Measurements from ENCODE around the gene GALNT3. TPM values are rescaled to one million over a fixed set of nuclear protein-coding genes. Genes with fewer than 3 reads are reported as not detected.

GALNT3 gene
- total RNA-seq, 4 donors from 2014 or later = 0.94 to 8.4 (median 3.1) TPM

- ATAC-seq = no peak
- Histone ChIP-seq H3K27ac (no peak overlapping the region), H3K4me3 (no peak overlapping the region), H3K27me3 (no peaks in the 10 kb centered on the region), H3K36me3 (no peaks in the 10 kb centered on the region), H3K9me3 (peaks cover 0 to 3% (median 0%) of the 10 kb centered on the region in 3 donors), H3K4me1 (no peaks in the 10 kb centered on the region)
- WGBS, 2 donors (ENCODE audit: low coverage in 1 of 2) = 57 to 83% methylated on average over 2 of the region's 2 CpGs
- TF ChIP-seq EP300 (IDR thresholded peaks at IDR 0.05) (no peak), CTCF (IDR thresholded peaks at IDR 0.05) (no peak), POLR2AphosphoS5 (IDR thresholded peaks at IDR 0.05) (no peak), POLR2A (IDR thresholded peaks at IDR 0.05) (no peak)
Measured at GRCh38 chr2:165773684-165774083, 20.4 kb downstream of the GALNT3 start.

- no peak overlapping the region for H3K27ac ChIP-seq
- no peaks in the 10 kb centered on the region for H3K4me1 ChIP-seq
- no peak overlapping the region for H3K4me3 ChIP-seq
- ATAC-seq = no peak
- H3K36me3 ChIP-seq = no peaks in the 10 kb centered on the region
- TF ChIP-seq EP300 (IDR thresholded peaks at IDR 0.05) (no peak), POLR2A (IDR thresholded peaks at IDR 0.05) (no peak), POLR2AphosphoS5 (IDR thresholded peaks at IDR 0.05) (no peak), CTCF (IDR thresholded peaks at IDR 0.05) (no peak)
- no peaks in the 10 kb centered on the region for H3K9me3 ChIP-seq
- no peaks in the 10 kb centered on the region for H3K27me3 ChIP-seq
- WGBS, 2 donors (ENCODE audit: low coverage in 1 of 2) = 98 to 100% methylated on average over 1 to 3 of the region's 3 CpGs
Measured at GRCh38 chr2:165772183-165772582, 21.9 kb downstream of the GALNT3 start.

- no peaks in the 10 kb centered on the region for H3K36me3 ChIP-seq
- ATAC-seq = no peak
- TF ChIP-seq POLR2AphosphoS5 (IDR thresholded peaks at IDR 0.05) = no peak
- TF ChIP-seq CTCF (IDR thresholded peaks at IDR 0.05) = no peak
- TF ChIP-seq POLR2A (IDR thresholded peaks at IDR 0.05) = no peak
- no peak for TF ChIP-seq EP300 (IDR thresholded peaks at IDR 0.05)
- H3K9me3 ChIP-seq = no peaks in the 10 kb centered on the region
- H3K27ac ChIP-seq = no peak overlapping the region
- H3K27me3 ChIP-seq = no peaks in the 10 kb centered on the region
- no peaks in the 10 kb centered on the region for H3K4me1 ChIP-seq
- no peak overlapping the region for H3K4me3 ChIP-seq
Measured at GRCh38 chr2:165766326-165766927, 27.6 kb downstream of the GALNT3 start.

- H3K4me1 ChIP-seq = peaks cover 0 to 7% (median 0%) of the 10 kb centered on the region in 3 donors
- no peak overlapping the region for H3K4me3 ChIP-seq
- H3K9me3 ChIP-seq = no peaks in the 10 kb centered on the region
- WGBS, 2 donors (ENCODE audit: low coverage in 1 of 2) = 91 to 94% methylated on average over 2 to 4 of the region's 4 CpGs
- no peaks in the 10 kb centered on the region for H3K27me3 ChIP-seq
- H3K36me3 ChIP-seq = no peaks in the 10 kb centered on the region
- no peak for ATAC-seq
- TF ChIP-seq POLR2AphosphoS5 (IDR thresholded peaks at IDR 0.05) (no peak), CTCF (IDR thresholded peaks at IDR 0.05) (no peak), POLR2A (IDR thresholded peaks at IDR 0.05) (no peak), EP300 (IDR thresholded peaks at IDR 0.05) (no peak)
- H3K27ac ChIP-seq = no peak overlapping the region
Measured at GRCh38 chr2:165762723-165763122, 31.3 kb downstream of the GALNT3 start.

GRCh38 chr2:165757906-165758675, 36.0 kb downstream of the GALNT3 start:
- Histone ChIP-seq H3K27me3 (no peaks in the 10 kb centered on the region), H3K4me3 (no peak overlapping the region), H3K36me3 (no peaks in the 10 kb centered on the region), H3K4me1 (peaks cover 0 to 7% (median 0%) of the 10 kb centered on the region in 3 donors), H3K9me3 (no peaks in the 10 kb centered on the region), H3K27ac (no peak overlapping the region)
- no peak for ATAC-seq
- 32 to 40% methylated on average over 4 of the region's 4 CpGs for WGBS, 2 donors (ENCODE audit: low coverage in 1 of 2)
- TF ChIP-seq POLR2AphosphoS5 (IDR thresholded peaks at IDR 0.05) = no peak
- no peak for TF ChIP-seq CTCF (IDR thresholded peaks at IDR 0.05)
- no peak for TF ChIP-seq EP300 (IDR thresholded peaks at IDR 0.05)
- TF ChIP-seq POLR2A (IDR thresholded peaks at IDR 0.05) = no peak
